Psoas muscle (tissue), 8 donors: ENCODE data around the gene HADHA. TPM values are rescaled to one million over a fixed set of nuclear protein-coding genes. Genes with fewer than 3 reads are reported as not detected.

Experiments
- ATAC-seq, 4 donors: fragments of 200-7000 bp; cut with Tn5 transposase; one replicate each; pipeline ENCODE4 v1.9.1; 2020; ENCODE audit warnings: moderate library complexity in 3 of 4, mild to moderate bottlenecking in 2 of 4
- DNase-seq, 2 donors: peaks; one replicate each; pipeline ENCODE4 v3.0.0-alpha.2; 2020
- H3K27ac ChIP-seq: fragments of 200-600 bp; one replicate; pipeline ENCODE4 v1.8.0; 2022
- H3K27me3 ChIP-seq, 3 donors: fragments of 200-600 bp in 1 of 3; one replicate each; pipeline versions ENCODE4 v1.6.1 to v1.8.0; 2013 to 2022; ENCODE audit warnings: low read length in 2 of 3, mild to moderate bottlenecking in 2 of 3, moderate library complexity in 1 of 3; ENCODE audit not compliant: insufficient read depth in 3 of 3
- H3K36me3 ChIP-seq, 2 donors: fragments of 200-600 bp in 1 of 2; one replicate each; pipeline versions ENCODE4 v1.6.1 to v1.8.0; 2013 to 2022; ENCODE audit warnings: low read depth in 1 of 2, mild to moderate bottlenecking in 1 of 2, moderate library complexity in 1 of 2; ENCODE audit not compliant: insufficient read depth in 1 of 2
- H3K4me1 ChIP-seq: fragments of 200-600 bp; one replicate; pipeline ENCODE4 v1.8.0; 2022
- H3K4me3 ChIP-seq: fragments of 200-600 bp; one replicate; pipeline ENCODE4 v1.8.0; 2022; ENCODE audit warnings: mild to moderate bottlenecking
- H3K9me3 ChIP-seq: fragments of 200-600 bp; one replicate; pipeline ENCODE4 v1.8.0; 2022
- WGBS, 3 donors: extraction: QIAGEN DNeasy Blood & Tissue Kit; methylation state at CpG; one replicate each; pipeline versions ENCODE4 v1.1.6 to v1.1.7; 2013; 5-methylcytosine and 5-hydroxymethylcytosine counted together
- intact Hi-C, 2 donors: fragments of 100-400 bp; cut with DNase I; formaldehyde crosslinking; loops; one replicate each; pipeline versions ENCODE4 v1.11.0 to v1.14.2; 2022
- polyA plus RNA-seq, 3 donors: library from polyadenylated mRNA; stranded (reverse); fragments of 200-250 nt; gene quantifications; one replicate each; pipeline ENCODE4 v1.2.3, GENCODE V29; 2013
- total RNA-seq, 4 donors: library from RNA; stranded (reverse); fragmentation: NEBNext Ultra II Directional in 2 of 4; extraction: Animal tissue kit (Norgen Biotek cat#: 25700) in 2 of 4; gene quantifications; one replicate each; pipeline versions ENCODE4 v1.2.1 to v1.2.4, GENCODE V29; 2021 to 2023
- TF ChIP-seq, protein P1 (sequence below): fragments of 200-600 bp; IDR thresholded peaks from one replicate; pipeline ENCODE4 v1.8.0; 2022; ENCODE audit warnings: antibody characterized with exemption
- donor health status: healthy with polysubstance abuse.
- donor health status: DM: no; HTN: no; CAD: no; lungs with moderate emphysema.
- donor health status: Bipolar disorder and iron deficiency.
- donor health status: healthy.
- donor health status: DM: yes; HTN: yes; CAD: no.
- donor health status: DM: no; HTN: no; CAD: no.
- donor health status: DM: no; HTN: no; CAD: no.
- donor health status: DM: yes; HTN: yes; CAD: no.

HADHA gene
- total and polyA plus RNA-seq, 7 donors = 195 to 617 (median 350) TPM

DNA sequence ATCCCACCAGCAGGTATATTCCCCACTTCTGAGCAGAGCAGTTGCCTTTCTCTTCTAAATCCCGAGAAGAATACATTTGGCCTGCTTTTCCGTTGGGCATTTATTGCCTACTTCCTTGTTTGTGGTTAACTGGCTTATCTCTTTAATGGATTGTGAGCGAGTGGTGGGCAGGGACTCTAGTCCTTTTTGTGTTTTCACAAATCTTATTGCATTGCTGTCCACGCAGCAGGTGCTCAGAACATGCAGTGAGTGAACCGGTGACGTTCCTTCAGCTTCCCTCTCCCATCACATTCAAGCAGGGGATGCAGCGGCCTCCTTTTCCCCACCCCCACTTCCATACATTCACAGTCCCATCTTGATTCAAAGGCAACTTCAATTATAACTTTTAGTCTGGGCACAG lies 100.4 kb downstream of the HADHA start:
- TF ChIP-seq, protein P1, sequence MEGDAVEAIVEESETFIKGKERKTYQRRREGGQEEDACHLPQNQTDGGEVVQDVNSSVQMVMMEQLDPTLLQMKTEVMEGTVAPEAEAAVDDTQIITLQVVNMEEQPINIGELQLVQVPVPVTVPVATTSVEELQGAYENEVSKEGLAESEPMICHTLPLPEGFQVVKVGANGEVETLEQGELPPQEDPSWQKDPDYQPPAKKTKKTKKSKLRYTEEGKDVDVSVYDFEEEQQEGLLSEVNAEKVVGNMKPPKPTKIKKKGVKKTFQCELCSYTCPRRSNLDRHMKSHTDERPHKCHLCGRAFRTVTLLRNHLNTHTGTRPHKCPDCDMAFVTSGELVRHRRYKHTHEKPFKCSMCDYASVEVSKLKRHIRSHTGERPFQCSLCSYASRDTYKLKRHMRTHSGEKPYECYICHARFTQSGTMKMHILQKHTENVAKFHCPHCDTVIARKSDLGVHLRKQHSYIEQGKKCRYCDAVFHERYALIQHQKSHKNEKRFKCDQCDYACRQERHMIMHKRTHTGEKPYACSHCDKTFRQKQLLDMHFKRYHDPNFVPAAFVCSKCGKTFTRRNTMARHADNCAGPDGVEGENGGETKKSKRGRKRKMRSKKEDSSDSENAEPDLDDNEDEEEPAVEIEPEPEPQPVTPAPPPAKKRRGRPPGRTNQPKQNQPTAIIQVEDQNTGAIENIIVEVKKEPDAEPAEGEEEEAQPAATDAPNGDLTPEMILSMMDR = no peak
- ATAC-seq = no peak
- H3K27me3 ChIP-seq = no peaks in the 10 kb centered on the region
- H3K9me3 ChIP-seq = no peaks in the 10 kb centered on the region
- intact Hi-C loops = loop anchor here (2.0 kb wide), 2 partner anchors 151 to 193 kb away; no protein-coding TSS in a partner anchor
- 63 to 81% (median 69%) methylated on average over 7 of the region's 7 CpGs for WGBS, 3 donors
- no peak overlapping the region for H3K4me3 ChIP-seq
- no peak overlapping the region for H3K27ac ChIP-seq
- no peaks in the 10 kb centered on the region for H3K4me1 ChIP-seq
- H3K36me3 ChIP-seq = no peaks in the 10 kb centered on the region
- no peak for DNase-seq

GRCh38 chr2:26141145-26141769 lies 103.2 kb downstream of the HADHA start:
- no peak for DNase-seq
- Histone ChIP-seq H3K4me1 (peaks cover 2% of the 10 kb centered on the region), H3K36me3 (peaks cover 0 to 3% of the 10 kb centered on the region in 2 donors), H3K4me3 (no peak overlapping the region), H3K9me3 (no peaks in the 10 kb centered on the region), H3K27ac (no peak overlapping the region), H3K27me3 (no peaks in the 10 kb centered on the region)
- WGBS, 3 donors = 90 to 92% (median 92%) methylated on average over 18 of the region's 18 CpGs
- TF ChIP-seq, protein P1 = no peak
- intact Hi-C loops = no loop called here
- no peak for ATAC-seq

Other genes starting within 250 kb of the HADHA start
- 100 to 1,000 TPM; 131 to 164 (median 149) TPM for gene RAB10, start 210.5 kb downstream of the HADHA start, total RNA-seq
- 100 to 1,000 TPM in 2 of 3 donors, 10 to 100 TPM in 1; 76.5 to 170 (median 116) TPM for gene RAB10, start 210.5 kb downstream of the HADHA start, polyA plus RNA-seq
- gene GAREM2, start 71.5 kb downstream of the HADHA start, total RNA-seq = 1 to 10 TPM; 1.2 to 5.5 (median 2.5) TPM
- gene GAREM2, start 71.5 kb downstream of the HADHA start, polyA plus RNA-seq = 1 to 10 TPM in 1 of 3 donors, under 1 TPM in 2; 0.39 to 1.4 (median 0.51) TPM
- 1,000 to 10,000 TPM in 1 of 4 donors, 100 to 1,000 TPM in 3; 562 to 1,153 (median 698) TPM for gene HADHB, start 307 bp upstream of the HADHA start, total RNA-seq
- gene HADHB, start 307 bp upstream of the HADHA start, polyA plus RNA-seq = 100 to 1,000 TPM; 447 to 626 (median 616) TPM
- gene SELENOI, start 101.5 kb upstream of the HADHA start, total RNA-seq = 10 to 100 TPM; 15.7 to 40.5 (median 20.1) TPM
- gene SELENOI, start 101.5 kb upstream of the HADHA start, polyA plus RNA-seq = 10 to 100 TPM in 1 of 3 donors, 1 to 10 TPM in 2; 3.7 to 11.3 (median 7.3) TPM
- gene ADGRF3, start 102.2 kb upstream of the HADHA start, total RNA-seq = under 1 TPM in 2 of 4 donors, not detected in 2; 0.17 to 0.48 TPM
- under 1 TPM in 2 of 3 donors, not detected in 1; 0.03 to 0.19 TPM for gene ADGRF3, start 102.2 kb upstream of the HADHA start, polyA plus RNA-seq
- gene DRC1, start 157.3 kb upstream of the HADHA start, total RNA-seq = under 1 TPM in 2 of 4 donors, not detected in 2; 0.10 to 0.15 TPM
- gene DRC1, start 157.3 kb upstream of the HADHA start, polyA plus RNA-seq = under 1 TPM in 2 of 3 donors, not detected in 1; 0.04 to 0.06 TPM
- gene OTOF, start 233.5 kb upstream of the HADHA start, total RNA-seq = 1 to 10 TPM in 2 of 4 donors, under 1 TPM in 2; 0.34 to 2.2 (median 1.1) TPM
- under 1 TPM; 0.14 to 0.16 (median 0.14) TPM for gene OTOF, start 233.5 kb upstream of the HADHA start, polyA plus RNA-seq